ENCODE measurements around the gene CLEC7A.

The CLEC7A gene

DNA sequence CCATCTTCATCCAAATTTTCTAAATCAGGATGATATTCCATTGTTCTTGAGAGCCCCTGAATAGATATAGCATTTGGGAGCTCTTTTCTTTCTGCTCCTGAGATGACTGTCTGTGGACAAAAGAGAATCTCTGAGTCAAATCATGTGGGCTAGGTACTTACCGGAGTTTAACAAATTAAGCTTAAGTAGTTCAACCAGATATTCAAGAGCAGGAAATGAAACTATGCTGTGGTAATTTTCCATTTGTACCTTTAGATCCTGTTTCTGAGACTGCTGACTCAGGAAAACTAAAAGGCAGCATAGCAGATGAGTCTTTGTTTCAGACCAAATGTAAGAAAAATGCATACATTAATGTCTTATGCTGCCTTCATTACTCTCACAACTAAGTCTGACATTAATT is at the start of gene CLEC7A:
CLEC7A (minus strand) TSS at position 158 of the 400 bp plus-strand sequence; CDS start at position 41, 117 bp downstream.
- peak; percentile 88 for DNase-seq

DNA sequence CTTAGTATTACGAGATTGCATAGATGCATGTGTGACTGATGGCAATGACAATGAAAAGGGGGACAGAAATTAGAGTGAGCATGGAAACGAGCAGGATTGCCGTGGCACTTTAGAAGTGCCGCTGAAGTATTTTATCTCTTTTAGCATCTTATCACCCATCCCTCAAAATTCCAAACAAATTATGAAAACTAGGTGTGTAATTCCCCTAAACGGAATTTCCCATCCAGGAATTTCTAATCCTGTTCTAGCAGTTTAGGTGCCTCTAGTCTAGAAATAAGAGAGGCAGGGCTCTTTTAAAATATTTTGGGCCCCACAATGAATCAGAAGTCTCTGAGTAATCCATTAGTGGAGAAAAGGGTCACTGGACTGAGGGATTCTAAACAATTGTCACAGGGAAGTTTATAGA is 49.8 kb upstream of the CLEC7A start:
- no peak for DNase-seq

- DNase-seq, result no peak
Observed at GRCh38 chr12:10178821-10179220, 48.8 kb upstream of the CLEC7A start, which contains the start of gene TMEM52B. TSS of gene TMEM52B (plus strand) at chr12:10179032. CDS start at chr12:10179575, 543 bp downstream.

DNA sequence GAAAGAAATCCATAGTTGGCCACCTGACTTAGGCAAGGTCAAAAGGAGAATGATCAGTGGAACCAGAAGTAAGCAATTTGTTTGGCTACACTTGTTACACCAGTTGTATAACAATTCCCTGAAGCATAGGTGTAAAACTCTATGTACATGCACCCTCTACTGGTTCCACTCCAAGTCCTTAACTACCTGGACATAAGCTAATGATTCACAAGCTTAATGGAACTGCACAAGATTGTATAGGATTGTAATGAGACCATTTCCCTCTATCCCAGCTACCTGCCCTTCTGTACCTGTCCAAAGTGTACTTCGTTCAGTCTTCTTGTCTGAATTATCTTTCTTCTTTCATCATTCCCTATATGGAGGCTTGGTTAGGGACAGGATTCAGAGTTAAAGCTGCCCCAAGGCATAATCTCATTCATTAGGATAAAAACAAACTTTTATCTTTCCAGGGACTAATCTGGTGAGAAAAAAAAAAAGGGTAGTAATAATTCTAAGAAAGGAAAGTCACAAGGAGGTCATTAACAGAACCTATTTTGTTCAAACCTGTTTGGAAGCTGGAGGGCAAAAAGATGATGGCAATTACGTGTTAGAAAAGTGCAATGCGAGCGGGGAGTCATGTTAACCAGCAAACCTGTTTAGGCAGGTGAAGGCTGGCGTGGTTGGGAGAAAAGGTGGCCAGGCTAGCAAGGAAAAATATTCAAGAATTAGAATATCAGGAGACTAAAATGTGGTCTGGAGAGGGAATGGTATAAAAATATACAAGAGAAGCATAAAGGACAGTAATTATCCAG is 46.0 kb upstream of the CLEC7A start:
- no peak for DNase-seq

- no peak for DNase-seq
Observed at GRCh38 chr12:10174986-10175614, 45.1 kb upstream of the CLEC7A start.

- DNase-seq, result no peak
Observed at GRCh38 chr12:10171973-10172728, 42.2 kb upstream of the CLEC7A start, which contains the start of gene OLR1. TSS of gene OLR1 (minus strand) at chr12:10172132. CDS start at chr12:10172077, 55 bp downstream.

GRCh38 chr12:10170216-10170615 is 40.2 kb upstream of the CLEC7A start:
- DNase-seq, result no peak

- DNase-seq, result no peak
Observed at GRCh38 chr12:10169104-10169503, 39.1 kb upstream of the CLEC7A start.

GRCh38 chr12:10167599-10167998 is 37.6 kb upstream of the CLEC7A start:
- no peak for DNase-seq

GRCh38 chr12:10165421-10165820 is 35.4 kb upstream of the CLEC7A start:
- no peak for DNase-seq

- DNase-seq, result no peak
Observed at GRCh38 chr12:10163084-10163483, 33.1 kb upstream of the CLEC7A start.

DNA sequence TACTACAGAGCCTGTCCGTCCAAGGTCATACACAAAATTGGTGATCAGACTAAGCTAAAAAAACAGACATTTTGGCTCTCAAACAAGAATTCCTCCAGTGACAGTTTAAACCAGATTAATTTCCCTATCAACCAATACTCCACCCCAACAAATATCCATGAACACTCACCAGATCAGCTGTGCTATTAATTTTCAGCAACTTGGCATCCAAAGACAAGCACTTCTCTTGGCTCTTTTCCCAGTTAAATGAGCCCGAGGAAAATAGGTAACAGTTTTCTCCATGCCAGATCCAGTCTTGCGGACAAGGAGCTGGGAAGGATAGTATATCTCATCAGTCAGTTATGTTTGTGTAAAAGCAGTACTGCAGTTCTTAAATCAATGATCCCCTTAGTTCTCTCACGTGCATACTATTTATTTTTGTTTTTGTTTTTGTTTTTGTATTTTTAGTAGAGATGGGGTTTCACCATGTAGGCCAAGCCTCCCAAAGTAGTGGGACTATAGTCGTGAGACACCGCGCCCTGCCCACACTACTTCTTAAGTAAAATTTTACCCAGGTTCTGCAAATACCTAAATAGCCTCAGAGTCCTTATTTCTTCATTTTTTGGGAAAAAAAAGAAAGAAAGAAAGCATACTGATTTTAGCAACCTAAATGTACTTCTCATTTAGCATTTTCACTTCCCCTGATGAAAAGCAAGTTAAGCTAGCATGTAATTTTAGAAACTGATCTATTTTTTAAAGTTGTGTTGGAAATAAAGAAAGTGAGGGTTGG is 30.8 kb upstream of the CLEC7A start:
- no peak for DNase-seq

GRCh38 chr12:10159280-10159679 is 29.3 kb upstream of the CLEC7A start:
- DNase-seq, result no peak

- DNase-seq, result no peak
Observed at GRCh38 chr12:10158406-10158805, 28.4 kb upstream of the CLEC7A start.

- no peak for DNase-seq
Observed at GRCh38 chr12:10155966-10156365, 26.0 kb upstream of the CLEC7A start.

- no peak for DNase-seq
Observed at GRCh38 chr12:10154145-10154496, 24.1 kb upstream of the CLEC7A start.

GRCh38 chr12:10153271-10154144 is 23.5 kb upstream of the CLEC7A start:
- DNase-seq, result peak; percentile 60

DNA sequence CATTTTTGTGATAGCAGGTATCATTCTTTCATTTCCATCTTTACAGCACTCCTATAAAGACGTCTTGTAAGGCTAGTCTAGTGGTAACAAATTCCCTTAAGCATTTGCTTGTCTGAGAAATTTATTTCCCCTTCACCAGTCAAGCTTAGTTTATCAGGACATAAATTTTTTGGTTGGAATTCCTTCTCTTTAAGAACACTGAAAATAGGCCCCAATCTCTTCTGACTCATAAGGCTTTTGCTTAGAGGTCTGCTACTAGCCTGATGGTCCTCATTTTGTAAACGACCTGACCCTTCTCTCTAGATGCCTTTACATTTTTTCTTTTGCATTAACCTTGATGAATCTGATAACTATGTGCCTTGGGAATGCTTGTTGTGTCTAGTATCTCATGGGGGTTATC is 21.6 kb upstream of the CLEC7A start:
- DNase-seq, result no peak

- DNase-seq, result no peak
Observed at GRCh38 chr12:10147714-10148403, 17.9 kb upstream of the CLEC7A start.

DNA sequence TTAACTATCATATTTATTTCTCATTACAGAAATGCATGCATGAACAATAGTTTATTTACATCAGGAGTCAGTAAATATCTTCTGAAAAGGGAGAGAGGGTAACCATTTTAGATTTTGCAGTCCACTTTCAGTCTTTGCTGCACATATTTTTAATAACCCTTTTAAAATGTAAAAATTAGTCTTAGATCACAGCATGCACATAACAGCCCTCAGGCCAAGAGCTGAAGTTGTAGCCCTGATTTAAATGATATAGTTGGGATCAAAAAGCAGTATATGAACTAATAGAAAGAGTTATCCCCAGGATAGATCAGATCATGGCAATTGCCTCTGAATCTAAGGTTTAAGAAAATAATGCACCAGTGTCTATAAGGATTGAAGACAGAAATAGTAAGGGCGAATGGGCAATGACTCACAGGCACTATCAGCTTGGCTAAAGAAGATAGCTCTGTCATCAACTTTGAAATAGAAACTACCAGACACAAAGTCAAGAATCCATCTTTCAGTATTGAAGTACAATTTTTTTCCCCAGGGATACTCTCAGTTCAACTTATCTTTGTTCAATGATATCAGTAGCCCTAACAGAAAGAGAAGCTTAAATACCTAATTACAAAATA is 13.1 kb upstream of the CLEC7A start:
- peak; percentile 19 for DNase-seq

- DNase-seq, result peak; percentile 62
Observed at GRCh38 chr12:10140001-10140400, 10.0 kb upstream of the CLEC7A start.
